H1 (cell line): ENCODE results near the gene PDE4C. TPM values are rescaled to one million over a fixed set of nuclear protein-coding genes. Genes with fewer than 3 reads are reported as not detected.

Source experiments
- CEBPB ChIP-seq: IDR thresholded peaks from 2 replicates; pipeline ENCODE4 v1.6.1; 2012; ENCODE audit warnings: low read depth, low read length
- CHD1 ChIP-seq: IDR thresholded peaks from 2 replicates; pipeline ENCODE4 v1.6.1; 2012; ENCODE audit warnings: low read depth, low read length, improper control_type of control experiment
- CREB1 ChIP-seq: IDR thresholded peaks from 2 replicates; pipeline ENCODE4 v1.6.1; 2012; ENCODE audit warnings: inconsistent platforms
- EP300 ChIP-seq, 2 experiments: IDR thresholded peaks; 1 replicate in 1 of 2; 2 replicates in 1 of 2; pipeline ENCODE4 v1.6.1; 2011 to 2012; ENCODE audit warnings: low read depth in 2 of 2, low read length in 2 of 2, mild to moderate bottlenecking in 2 of 2, borderline replicate concordance in 1 of 2, inconsistent platforms in 1 of 2, moderate library complexity in 1 of 2
- KDM4A ChIP-seq: IDR thresholded peaks from one replicate; pipeline ENCODE4 v1.7.1; 2012; ENCODE audit warnings: low read depth, mild to moderate bottlenecking, moderate library complexity, low read length, inconsistent platforms; ENCODE audit not compliant: severe bottlenecking
- MAFK ChIP-seq: IDR thresholded peaks from 2 replicates; pipeline ENCODE4 v1.6.1; 2012; ENCODE audit warnings: low read depth, mild to moderate bottlenecking, improper control_type of control experiment, low read length
- PHF8 ChIP-seq: fragments of 200-600 bp; sonication (generic); conservative IDR thresholded peaks from 2 replicates; pipeline ENCODE4 v1.7.1; 2012; ENCODE audit warnings: low read depth, mild to moderate bottlenecking, inconsistent platforms, low read length, moderate library complexity
- POLR2A ChIP-seq, 2 experiments: IDR thresholded peaks; 1 replicate in 1 of 2; 2 replicates in 1 of 2; pipeline ENCODE4 v1.6.1; 2011; ENCODE audit warnings: low read depth in 2 of 2, low read length in 2 of 2, mild to moderate bottlenecking in 2 of 2; ENCODE audit errors: control extremely low read depth in 1 of 2
- SIRT6 ChIP-seq: IDR thresholded peaks from one replicate; pipeline ENCODE4 v1.7.1; 2012; ENCODE audit warnings: low read length, inconsistent platforms
- polyA plus RNA-seq, 7 experiments: library from polyadenylated mRNA; depleted of rRNA in 3 of 7; stranded (reverse) in 5 of 7; unstranded in 2 of 7; fragments of >200 nt in 5 of 7; fragments of 200-250 nt in 2 of 7; gene quantifications; 1 replicate in 5 of 7; 2 replicates in 1 of 7; 4 replicates in 1 of 7; pipeline versions ENCODE4 v1.2.1 to v1.2.3, GENCODE V29; 2011 to 2013; ENCODE audit warnings: missing spikeins in 2 of 7, mixed read lengths in 2 of 7
- total RNA-seq: library from RNA; stranded (reverse); fragmentation: NEBNext Ultra II Directional; extraction: Animal tissue kit (Norgen Biotek cat#: 25700); gene quantifications from 2 replicates; pipeline ENCODE4 v1.2.1, GENCODE V29; 2021
- TF ChIP-seq, protein P1 (sequence below): fragments of 300-600 bp; sonication (generic); IDR thresholded peaks from 2 replicates; pipeline ENCODE4 v1.7.1; 2012; ENCODE audit warnings: low read length, moderate library complexity, mild to moderate bottlenecking, inconsistent platforms; ENCODE audit not compliant: insufficient replicate concordance
- TF ChIP-seq, protein P2 (sequence below): IDR thresholded peaks from 2 replicates; pipeline ENCODE4 v1.6.1; 2012; ENCODE audit warnings: inconsistent platforms

The PDE4C gene
- total and polyA plus RNA-seq, 2 of the 8 experiments (the other 6 are each of a cell fraction or from before 2014, with no cell fraction given), result 2.7 to 3.1 TPM

DNA sequence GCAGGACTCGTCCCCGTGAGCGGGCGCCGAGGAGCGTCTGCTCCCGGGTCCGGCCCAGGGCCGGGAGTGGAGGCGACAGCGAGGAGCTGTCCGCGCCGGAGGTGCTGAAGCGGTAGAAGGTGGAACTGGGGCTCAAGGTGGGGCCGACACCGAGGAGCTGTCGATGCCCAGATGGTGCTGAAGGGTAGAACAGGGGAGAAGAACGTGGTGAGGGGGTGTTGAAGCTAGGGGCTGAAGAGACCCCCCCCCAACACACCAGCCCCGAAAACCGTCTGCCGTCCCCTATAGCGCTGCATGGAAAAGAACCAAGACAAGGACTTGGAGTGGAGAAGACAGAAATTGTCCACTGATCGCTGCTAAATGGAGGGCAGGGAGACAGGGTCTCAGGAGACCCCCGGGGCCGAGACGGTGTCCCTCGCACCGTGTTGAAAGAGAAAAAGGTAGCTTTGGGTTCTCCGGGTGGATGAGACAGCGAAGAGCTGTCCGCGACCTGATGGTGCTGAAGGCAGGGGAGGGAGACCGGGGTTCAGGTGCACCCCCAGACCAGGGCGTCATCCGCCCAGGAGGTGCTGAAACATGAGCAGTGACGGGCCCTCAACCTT is 7.1 kb upstream of the PDE4C start (continued):
- TF ChIP-seq, protein P1, sequence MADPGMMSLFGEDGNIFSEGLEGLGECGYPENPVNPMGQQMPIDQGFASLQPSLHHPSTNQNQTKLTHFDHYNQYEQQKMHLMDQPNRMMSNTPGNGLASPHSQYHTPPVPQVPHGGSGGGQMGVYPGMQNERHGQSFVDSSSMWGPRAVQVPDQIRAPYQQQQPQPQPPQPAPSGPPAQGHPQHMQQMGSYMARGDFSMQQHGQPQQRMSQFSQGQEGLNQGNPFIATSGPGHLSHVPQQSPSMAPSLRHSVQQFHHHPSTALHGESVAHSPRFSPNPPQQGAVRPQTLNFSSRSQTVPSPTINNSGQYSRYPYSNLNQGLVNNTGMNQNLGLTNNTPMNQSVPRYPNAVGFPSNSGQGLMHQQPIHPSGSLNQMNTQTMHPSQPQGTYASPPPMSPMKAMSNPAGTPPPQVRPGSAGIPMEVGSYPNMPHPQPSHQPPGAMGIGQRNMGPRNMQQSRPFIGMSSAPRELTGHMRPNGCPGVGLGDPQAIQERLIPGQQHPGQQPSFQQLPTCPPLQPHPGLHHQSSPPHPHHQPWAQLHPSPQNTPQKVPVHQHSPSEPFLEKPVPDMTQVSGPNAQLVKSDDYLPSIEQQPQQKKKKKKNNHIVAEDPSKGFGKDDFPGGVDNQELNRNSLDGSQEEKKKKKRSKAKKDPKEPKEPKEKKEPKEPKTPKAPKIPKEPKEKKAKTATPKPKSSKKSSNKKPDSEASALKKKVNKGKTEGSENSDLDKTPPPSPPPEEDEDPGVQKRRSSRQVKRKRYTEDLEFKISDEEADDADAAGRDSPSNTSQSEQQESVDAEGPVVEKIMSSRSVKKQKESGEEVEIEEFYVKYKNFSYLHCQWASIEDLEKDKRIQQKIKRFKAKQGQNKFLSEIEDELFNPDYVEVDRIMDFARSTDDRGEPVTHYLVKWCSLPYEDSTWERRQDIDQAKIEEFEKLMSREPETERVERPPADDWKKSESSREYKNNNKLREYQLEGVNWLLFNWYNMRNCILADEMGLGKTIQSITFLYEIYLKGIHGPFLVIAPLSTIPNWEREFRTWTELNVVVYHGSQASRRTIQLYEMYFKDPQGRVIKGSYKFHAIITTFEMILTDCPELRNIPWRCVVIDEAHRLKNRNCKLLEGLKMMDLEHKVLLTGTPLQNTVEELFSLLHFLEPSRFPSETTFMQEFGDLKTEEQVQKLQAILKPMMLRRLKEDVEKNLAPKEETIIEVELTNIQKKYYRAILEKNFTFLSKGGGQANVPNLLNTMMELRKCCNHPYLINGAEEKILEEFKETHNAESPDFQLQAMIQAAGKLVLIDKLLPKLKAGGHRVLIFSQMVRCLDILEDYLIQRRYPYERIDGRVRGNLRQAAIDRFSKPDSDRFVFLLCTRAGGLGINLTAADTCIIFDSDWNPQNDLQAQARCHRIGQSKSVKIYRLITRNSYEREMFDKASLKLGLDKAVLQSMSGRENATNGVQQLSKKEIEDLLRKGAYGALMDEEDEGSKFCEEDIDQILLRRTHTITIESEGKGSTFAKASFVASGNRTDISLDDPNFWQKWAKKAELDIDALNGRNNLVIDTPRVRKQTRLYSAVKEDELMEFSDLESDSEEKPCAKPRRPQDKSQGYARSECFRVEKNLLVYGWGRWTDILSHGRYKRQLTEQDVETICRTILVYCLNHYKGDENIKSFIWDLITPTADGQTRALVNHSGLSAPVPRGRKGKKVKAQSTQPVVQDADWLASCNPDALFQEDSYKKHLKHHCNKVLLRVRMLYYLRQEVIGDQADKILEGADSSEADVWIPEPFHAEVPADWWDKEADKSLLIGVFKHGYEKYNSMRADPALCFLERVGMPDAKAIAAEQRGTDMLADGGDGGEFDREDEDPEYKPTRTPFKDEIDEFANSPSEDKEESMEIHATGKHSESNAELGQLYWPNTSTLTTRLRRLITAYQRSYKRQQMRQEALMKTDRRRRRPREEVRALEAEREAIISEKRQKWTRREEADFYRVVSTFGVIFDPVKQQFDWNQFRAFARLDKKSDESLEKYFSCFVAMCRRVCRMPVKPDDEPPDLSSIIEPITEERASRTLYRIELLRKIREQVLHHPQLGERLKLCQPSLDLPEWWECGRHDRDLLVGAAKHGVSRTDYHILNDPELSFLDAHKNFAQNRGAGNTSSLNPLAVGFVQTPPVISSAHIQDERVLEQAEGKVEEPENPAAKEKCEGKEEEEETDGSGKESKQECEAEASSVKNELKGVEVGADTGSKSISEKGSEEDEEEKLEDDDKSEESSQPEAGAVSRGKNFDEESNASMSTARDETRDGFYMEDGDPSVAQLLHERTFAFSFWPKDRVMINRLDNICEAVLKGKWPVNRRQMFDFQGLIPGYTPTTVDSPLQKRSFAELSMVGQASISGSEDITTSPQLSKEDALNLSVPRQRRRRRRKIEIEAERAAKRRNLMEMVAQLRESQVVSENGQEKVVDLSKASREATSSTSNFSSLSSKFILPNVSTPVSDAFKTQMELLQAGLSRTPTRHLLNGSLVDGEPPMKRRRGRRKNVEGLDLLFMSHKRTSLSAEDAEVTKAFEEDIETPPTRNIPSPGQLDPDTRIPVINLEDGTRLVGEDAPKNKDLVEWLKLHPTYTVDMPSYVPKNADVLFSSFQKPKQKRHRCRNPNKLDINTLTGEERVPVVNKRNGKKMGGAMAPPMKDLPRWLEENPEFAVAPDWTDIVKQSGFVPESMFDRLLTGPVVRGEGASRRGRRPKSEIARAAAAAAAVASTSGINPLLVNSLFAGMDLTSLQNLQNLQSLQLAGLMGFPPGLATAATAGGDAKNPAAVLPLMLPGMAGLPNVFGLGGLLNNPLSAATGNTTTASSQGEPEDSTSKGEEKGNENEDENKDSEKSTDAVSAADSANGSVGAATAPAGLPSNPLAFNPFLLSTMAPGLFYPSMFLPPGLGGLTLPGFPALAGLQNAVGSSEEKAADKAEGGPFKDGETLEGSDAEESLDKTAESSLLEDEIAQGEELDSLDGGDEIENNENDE, result peak; percentile 48
- TF ChIP-seq KDM4A, result peak; percentile 1
- no peak for TF ChIP-seq POLR2A (IDR thresholded peaks at IDR 0.05; ENCODE audit: control extremely low read depth in 1 of 2, low read depth in 2 of 2, low read length in 2 of 2)
- peak; percentile 53 for TF ChIP-seq CREB1
- TF ChIP-seq EP300 (IDR thresholded peaks at IDR 0.05; ENCODE audit: borderline replicate concordance in 1 of 2, low read depth in 2 of 2, low read length in 2 of 2), result peak in 1 of 2 experiments; percentile 18; a peak in 1 of 3 replicates
- no peak for TF ChIP-seq PHF8
- TF ChIP-seq, protein P2, sequence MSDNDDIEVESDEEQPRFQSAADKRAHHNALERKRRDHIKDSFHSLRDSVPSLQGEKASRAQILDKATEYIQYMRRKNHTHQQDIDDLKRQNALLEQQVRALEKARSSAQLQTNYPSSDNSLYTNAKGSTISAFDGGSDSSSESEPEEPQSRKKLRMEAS, result peak; percentile 47; the same call in 1 of the 2 replicates
- TF ChIP-seq MAFK, result no peak
- no peak for TF ChIP-seq CEBPB
- no peak for TF ChIP-seq SIRT6
- TF ChIP-seq CHD1, result no peak
